OCI-LY1 (cell line): ENCODE data around the gene DYRK1B.

ENCODE experiments used
- EZH2 ChIP-seq: fragments of 200-600 bp; sonication (generic), shearing (Covaris generic); IDR thresholded peaks from 2 replicates; pipeline ENCODE4 v1.8.0; 2017; ENCODE audit warnings: borderline replicate concordance, mixed run types, mild to moderate bottlenecking, antibody characterized with exemption, low read length, moderate library complexity, mixed read lengths
- TF ChIP-seq, protein P1 (sequence below): fragments of 200-600 bp; sonication (generic), shearing (Covaris generic); IDR thresholded peaks from 2 replicates; pipeline ENCODE4 v1.5.1; 2017; ENCODE audit warnings: mild to moderate bottlenecking, antibody characterized with exemption, low read length, moderate library complexity, mixed read lengths

DNA sequence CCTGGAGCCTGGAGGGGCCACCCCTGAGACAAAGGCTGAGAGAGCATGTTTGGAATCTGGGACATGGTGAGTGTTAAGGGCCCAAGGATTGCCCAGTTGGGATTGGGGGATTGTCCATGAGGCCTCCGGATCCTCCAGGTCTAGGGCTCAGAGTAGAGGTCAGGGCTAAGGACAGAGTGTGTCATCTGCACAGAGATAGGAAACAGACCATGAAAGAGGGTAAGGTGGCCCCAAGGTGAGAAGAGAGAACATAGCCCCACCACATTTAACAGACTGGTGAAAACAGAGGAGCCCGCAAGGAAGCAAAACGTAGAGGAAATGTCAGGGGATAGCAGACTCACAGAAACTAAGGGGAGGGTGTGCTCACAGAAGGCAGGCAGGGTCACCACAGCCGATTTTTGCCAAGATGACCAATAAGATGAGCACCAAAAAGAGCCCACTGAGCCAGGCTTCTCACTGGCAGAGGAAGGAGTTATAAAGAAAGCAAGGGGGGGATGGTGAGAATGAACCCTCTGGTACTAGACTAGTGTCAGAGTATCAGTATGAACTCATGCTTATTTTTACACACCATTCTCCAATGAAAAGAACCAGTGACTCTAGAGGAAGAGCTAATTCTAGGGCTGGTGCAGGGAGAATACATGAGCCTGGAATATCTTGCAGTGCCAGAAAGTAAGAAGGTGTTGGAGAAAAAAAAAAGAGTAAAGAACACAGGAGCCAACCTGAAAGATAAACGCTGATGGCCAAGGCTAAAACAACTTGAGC is 17.5 kb downstream of the DYRK1B start:
- TF ChIP-seq, protein P1, sequence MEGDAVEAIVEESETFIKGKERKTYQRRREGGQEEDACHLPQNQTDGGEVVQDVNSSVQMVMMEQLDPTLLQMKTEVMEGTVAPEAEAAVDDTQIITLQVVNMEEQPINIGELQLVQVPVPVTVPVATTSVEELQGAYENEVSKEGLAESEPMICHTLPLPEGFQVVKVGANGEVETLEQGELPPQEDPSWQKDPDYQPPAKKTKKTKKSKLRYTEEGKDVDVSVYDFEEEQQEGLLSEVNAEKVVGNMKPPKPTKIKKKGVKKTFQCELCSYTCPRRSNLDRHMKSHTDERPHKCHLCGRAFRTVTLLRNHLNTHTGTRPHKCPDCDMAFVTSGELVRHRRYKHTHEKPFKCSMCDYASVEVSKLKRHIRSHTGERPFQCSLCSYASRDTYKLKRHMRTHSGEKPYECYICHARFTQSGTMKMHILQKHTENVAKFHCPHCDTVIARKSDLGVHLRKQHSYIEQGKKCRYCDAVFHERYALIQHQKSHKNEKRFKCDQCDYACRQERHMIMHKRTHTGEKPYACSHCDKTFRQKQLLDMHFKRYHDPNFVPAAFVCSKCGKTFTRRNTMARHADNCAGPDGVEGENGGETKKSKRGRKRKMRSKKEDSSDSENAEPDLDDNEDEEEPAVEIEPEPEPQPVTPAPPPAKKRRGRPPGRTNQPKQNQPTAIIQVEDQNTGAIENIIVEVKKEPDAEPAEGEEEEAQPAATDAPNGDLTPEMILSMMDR, result no peak
- no peak for TF ChIP-seq EZH2
